ENCODE measurements around the gene TBCD. TPM values are rescaled to one million over a fixed set of nuclear protein-coding genes. Genes with fewer than 3 reads are reported as not detected.

Gene TBCD
- total RNA-seq, 1 experiment from 2014 or later, result 173 TPM

GRCh38 chr17:82734987-82735866 is 16.6 kb upstream of the TBCD start, which contains the start of gene FN3K (continued):
- TF ChIP-seq FOXJ3 (CRISPR knock-in tag; IDR thresholded peaks at IDR 0.05; ENCODE audit: borderline replicate concordance) (no peak), ETV6 (CRISPR knock-in tag; IDR thresholded peaks at IDR 0.05) (peak; percentile 52; the same call in 1 of the 2 replicates), NR1H2 (CRISPR knock-in tag; IDR thresholded peaks at IDR 0.05) (no peak), SP1 (CRISPR knock-in tag; conservative IDR thresholded peaks at IDR 0.05) (no peak), PRRX2 (CRISPR knock-in tag; IDR thresholded peaks at IDR 0.05) (no peak), NFATC4 (CRISPR knock-in tag; IDR thresholded peaks at IDR 0.05) (no peak), JAZF1 (CRISPR knock-in tag; IDR thresholded peaks at IDR 0.05) (no peak), CREM (CRISPR knock-in tag; IDR thresholded peaks at IDR 0.05) (peak; percentile 24; the same call in 1 of the 2 replicates), CREB1 (CRISPR knock-in tag; IDR thresholded peaks at IDR 0.05) (no peak), ZMAT4 (CRISPR knock-in tag; IDR thresholded peaks at IDR 0.05) (no peak), ZNF317 (CRISPR knock-in tag; IDR thresholded peaks at IDR 0.05; ENCODE audit: borderline replicate concordance, low read depth) (no peak), ZNF512 (CRISPR knock-in tag; IDR thresholded peaks at IDR 0.05; ENCODE audit: borderline replicate concordance) (no peak), NFYB (CRISPR knock-in tag; conservative IDR thresholded peaks at IDR 0.05; ENCODE audit: low read depth) (no peak), NR2C2 (CRISPR knock-in tag; IDR thresholded peaks at IDR 0.05) (no peak), MAX (CRISPR knock-in tag; IDR thresholded peaks at IDR 0.05) (peak; percentile 85), CBFB (CRISPR knock-in tag; IDR thresholded peaks at IDR 0.05; ENCODE audit: low read depth) (no peak), HMGXB4 (CRISPR knock-in tag; IDR thresholded peaks at IDR 0.05) (peak; percentile 34; the same call in 1 of the 2 replicates), ZNF532 (CRISPR knock-in tag; IDR thresholded peaks at IDR 0.05; ENCODE audit: borderline replicate concordance) (no peak), TEAD4 (CRISPR knock-in tag; IDR thresholded peaks at IDR 0.05) (no peak), GABPB1 (CRISPR knock-in tag; IDR thresholded peaks at IDR 0.05) (no peak), JUN (CRISPR knock-in tag; IDR thresholded peaks at IDR 0.05) (no peak), ZNF425 (CRISPR knock-in tag; conservative IDR thresholded peaks at IDR 0.05) (no peak), SMAD3 (CRISPR knock-in tag; IDR thresholded peaks at IDR 0.05; ENCODE audit: borderline replicate concordance) (no peak), E2F5 (CRISPR knock-in tag; IDR thresholded peaks at IDR 0.05) (peak; percentile 61), ESRRA (CRISPR knock-in tag; IDR thresholded peaks at IDR 0.05; ENCODE audit: borderline replicate concordance) (no peak), ZNF121 (CRISPR knock-in tag; IDR thresholded peaks at IDR 0.05) (no peak), NFE2L1 (CRISPR knock-in tag; IDR thresholded peaks at IDR 0.05) (peak; percentile 1; the same call in 1 of the 2 replicates), USF1 (CRISPR knock-in tag; IDR thresholded peaks at IDR 0.05) (peak; percentile 22; the same call in 1 of the 2 replicates)
